ENCODE data around the gene TTLL3. TPM values are rescaled to one million over a fixed set of nuclear protein-coding genes. Genes with fewer than 3 reads are reported as not detected.

TTLL3 gene
- total RNA-seq, 1 donor = 21.6 TPM

- TF ChIP-seq CTCF (IDR thresholded peaks at IDR 0.05; ENCODE audit: insufficient read depth, low read depth, low read length) = no peak
- no peak overlapping the region for H3K4me3 ChIP-seq (ENCODE audit: low read depth, low read length)
- no peak for DNase-seq (ENCODE audit: low read depth)
Measured at GRCh38 chr3:9825451-9826040, 15.5 kb downstream of the TTLL3 start.

GRCh38 chr3:9826815-9827573, 16.9 kb downstream of the TTLL3 start:
- peak; percentile 25 for TF ChIP-seq CTCF (IDR thresholded peaks at IDR 0.05; ENCODE audit: insufficient read depth, low read depth, low read length)
- DNase-seq (ENCODE audit: low read depth) = no peak
- H3K4me3 ChIP-seq (ENCODE audit: low read depth, low read length) = no peak overlapping the region

GRCh38 chr3:9828801-9829755, 19.0 kb downstream of the TTLL3 start:
- H3K4me3 ChIP-seq (ENCODE audit: low read depth, low read length) = no peak overlapping the region
- no peak for TF ChIP-seq CTCF (IDR thresholded peaks at IDR 0.05; ENCODE audit: insufficient read depth, low read depth, low read length)
- DNase-seq (ENCODE audit: low read depth) = no peak

- no peak overlapping the region for H3K4me3 ChIP-seq (ENCODE audit: low read depth, low read length)
- DNase-seq (ENCODE audit: low read depth) = no peak
- no peak for TF ChIP-seq CTCF (IDR thresholded peaks at IDR 0.05; ENCODE audit: insufficient read depth, low read depth, low read length)
Measured at GRCh38 chr3:9831253-9831652, 21.2 kb downstream of the TTLL3 start.

- no peak for TF ChIP-seq CTCF (IDR thresholded peaks at IDR 0.05; ENCODE audit: insufficient read depth, low read depth, low read length)
- DNase-seq (ENCODE audit: low read depth) = no peak
- H3K4me3 ChIP-seq (ENCODE audit: low read depth, low read length) = no peak overlapping the region
Measured at GRCh38 chr3:9833078-9833477, 23.0 kb downstream of the TTLL3 start.

GRCh38 chr3:9834520-9835380, 24.7 kb downstream of the TTLL3 start:
- no peak for TF ChIP-seq CTCF (IDR thresholded peaks at IDR 0.05; ENCODE audit: insufficient read depth, low read depth, low read length)
- no peak for DNase-seq (ENCODE audit: low read depth)
- no peak overlapping the region for H3K4me3 ChIP-seq (ENCODE audit: low read depth, low read length)

Data from fibroblast of villous mesenchyme (primary cell).